Activated B cell treated with CpG ODN at 0.5 μM for 24 hours (primary cell): ENCODE measurements around the gene TRIM42. TPM values are rescaled to one million over a fixed set of nuclear protein-coding genes. Genes with fewer than 3 reads are reported as not detected.

Experiments
- ATAC-seq: fragments of 200-7000 bp; cut with Tn5 transposase; one replicate; pipeline ENCODE4 v1.10.0; 2021; ENCODE audit warnings: low read depth, mild to moderate bottlenecking, moderate library complexity
- CTCF ChIA-PET: fragments of 350-600 bp; sonication (Branson Sonifier 250); formaldehyde crosslinking; loops from one replicate; lab custom pipeline; 2021; ENCODE audit warnings: antibody characterized with exemption; lab: Charles Lee
- POLR2A ChIA-PET: fragments of 350-600 bp; sonication (Branson Sonifier 250); formaldehyde crosslinking; loops from one replicate; lab custom pipeline; 2021; ENCODE audit warnings: antibody characterized with exemption; lab: Charles Lee
- DNase-seq: peaks from one replicate; pipeline ENCODE4 v3.0.0; 2022
- H3K27ac Mint-ChIP-seq: one replicate; pipeline ENCODE4 v1.8.0; 2020; ENCODE audit warnings: mixed read lengths
- H3K27me3 Mint-ChIP-seq: one replicate; pipeline ENCODE4 v1.8.0; 2021; ENCODE audit warnings: mixed read lengths
- H3K36me3 Mint-ChIP-seq: one replicate; pipeline ENCODE4 v1.8.0; 2021; ENCODE audit warnings: low read depth, mixed read lengths
- H3K4me1 Mint-ChIP-seq: one replicate; pipeline ENCODE4 v1.8.0; 2021; ENCODE audit warnings: mixed read lengths
- H3K4me3 Mint-ChIP-seq: one replicate; pipeline ENCODE4 v1.8.0; 2020; ENCODE audit warnings: mild to moderate bottlenecking, mixed read lengths
- H3K9me3 Mint-ChIP-seq: one replicate; pipeline ENCODE4 v1.8.0; 2020; ENCODE audit warnings: mixed read lengths
- CTCF ChIP-seq: fragments of 200-600 bp; IDR thresholded peaks from one replicate; pipeline ENCODE4 v1.8.0; 2022; ENCODE audit warnings: antibody characterized with exemption, mild to moderate bottlenecking
- intact Hi-C: fragments of 100-400 bp; cut with micrococcal nuclease; formaldehyde crosslinking; loops from one replicate; pipeline ENCODE4 v1.15.1; 2024
- total RNA-seq: library from RNA; stranded (reverse); gene quantifications from 2 replicates; pipeline ENCODE4 v1.2.3, GENCODE V29; 2022

Gene TRIM42
- total RNA-seq, 1 donor from 2014 or later, result not detected

GRCh38 chr3:140726066-140726465, 48.2 kb downstream of the TRIM42 start:
- no peak for TF ChIP-seq CTCF
- Mint-ChIP-seq H3K4me1 (no peaks in the 10 kb centered on the region), H3K4me3 (no peak overlapping the region), H3K36me3 (no peaks in the 10 kb centered on the region), H3K27ac (no peak overlapping the region), H3K27me3 (peaks cover 3% of the 10 kb centered on the region), H3K9me3 (no peaks in the 10 kb centered on the region)
- no peak for DNase-seq
- POLR2A ChIA-PET, result no interaction called here
- ATAC-seq, result no peak
- intact Hi-C loops, result no loop called here
- CTCF ChIA-PET, result no interaction called here

- peaks cover 6% of the 10 kb centered on the region for H3K27me3 Mint-ChIP-seq
- intact Hi-C loops, result no loop called here
- ATAC-seq (no peak), DNase-seq (no peak)
- ChIA-PET POLR2A (no interaction called here), CTCF (no interaction called here)
- H3K4me1 Mint-ChIP-seq, result no peaks in the 10 kb centered on the region
- H3K36me3 Mint-ChIP-seq, result no peaks in the 10 kb centered on the region
- H3K27ac Mint-ChIP-seq, result no peak overlapping the region
- H3K9me3 Mint-ChIP-seq, result no peaks in the 10 kb centered on the region
- TF ChIP-seq CTCF, result no peak
- H3K4me3 Mint-ChIP-seq, result no peak overlapping the region
These were observed 50.0 kb downstream of the TRIM42 start for GRCh38 chr3:140727886-140728285.

GRCh38 chr3:140731440-140732119, 53.7 kb downstream of the TRIM42 start:
- intact Hi-C loops, result no loop called here
- no peaks in the 10 kb centered on the region for H3K9me3 Mint-ChIP-seq
- ChIA-PET POLR2A (no interaction called here), CTCF (no interaction called here)
- H3K4me3 Mint-ChIP-seq, result no peak overlapping the region
- H3K27ac Mint-ChIP-seq, result no peak overlapping the region
- TF ChIP-seq CTCF, result no peak
- DNase-seq (no peak), ATAC-seq (no peak)
- H3K27me3 Mint-ChIP-seq, result peaks cover 6% of the 10 kb centered on the region
- no peaks in the 10 kb centered on the region for H3K36me3 Mint-ChIP-seq
- no peaks in the 10 kb centered on the region for H3K4me1 Mint-ChIP-seq

- Mint-ChIP-seq H3K4me1 (no peaks in the 10 kb centered on the region), H3K9me3 (no peaks in the 10 kb centered on the region), H3K36me3 (no peaks in the 10 kb centered on the region), H3K27me3 (peaks cover 13% of the 10 kb centered on the region), H3K27ac (no peak overlapping the region), H3K4me3 (no peak overlapping the region)
- ATAC-seq (no peak), DNase-seq (no peak)
- ChIA-PET POLR2A (no interaction called here), CTCF (no interaction called here)
- intact Hi-C loops, result no loop called here
- no peak for TF ChIP-seq CTCF
These were observed 55.8 kb downstream of the TRIM42 start for GRCh38 chr3:140733623-140734022.

DNA sequence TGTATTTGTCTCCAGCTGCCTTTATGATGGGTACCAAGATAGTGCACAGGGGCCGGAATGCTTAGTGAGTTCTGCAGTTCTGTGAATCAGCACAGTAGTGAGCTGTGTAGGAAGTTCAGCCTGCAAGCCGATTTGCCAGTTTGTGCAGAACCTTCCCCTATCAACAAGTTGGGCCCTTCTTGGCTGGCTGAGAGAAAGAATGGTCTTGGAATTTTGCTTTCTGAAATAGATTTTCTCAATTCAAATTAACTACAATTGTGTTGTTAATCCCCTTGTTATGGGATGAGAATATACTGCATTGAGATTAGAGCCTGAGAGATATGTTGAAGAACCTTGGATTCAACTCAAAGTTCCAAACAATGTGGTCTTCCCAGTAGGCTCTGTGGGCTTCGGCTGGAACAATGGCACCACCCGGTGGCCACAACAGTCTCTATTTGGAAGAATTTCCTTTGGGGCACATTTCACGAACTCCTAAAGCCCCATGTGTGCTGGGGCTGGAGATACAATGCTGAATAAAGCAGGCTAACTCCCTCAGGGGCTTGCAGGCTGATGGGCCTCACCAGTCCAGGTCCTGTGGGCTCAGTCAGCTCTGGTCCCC, 59.1 kb downstream of the TRIM42 start:
- intact Hi-C loops, result no loop called here
- ChIA-PET POLR2A (no interaction called here), CTCF (no interaction called here)
- no peaks in the 10 kb centered on the region for H3K4me1 Mint-ChIP-seq
- no peaks in the 10 kb centered on the region for H3K9me3 Mint-ChIP-seq
- H3K4me3 Mint-ChIP-seq, result no peak overlapping the region
- DNase-seq (no peak), ATAC-seq (no peak)
- H3K36me3 Mint-ChIP-seq, result no peaks in the 10 kb centered on the region
- no peak for TF ChIP-seq CTCF
- H3K27me3 Mint-ChIP-seq, result peaks cover 18% of the 10 kb centered on the region
- no peak overlapping the region for H3K27ac Mint-ChIP-seq
